Stimulated activated CD4-positive, alpha-beta T cell treated with anti-CD3 and anti-CD28 coated beads, TNF-alpha, amount 100 ng/mL, for 24 hours (primary cell): ENCODE results near the gene GSTO2.

ENCODE experiments used
- DNase-seq, 3 experiments: peaks; one replicate each; pipeline ENCODE4 v3.0.0-alpha.2; 2020; ENCODE audit warnings: low read depth in 3 of 3

The GSTO2 gene

DNA sequence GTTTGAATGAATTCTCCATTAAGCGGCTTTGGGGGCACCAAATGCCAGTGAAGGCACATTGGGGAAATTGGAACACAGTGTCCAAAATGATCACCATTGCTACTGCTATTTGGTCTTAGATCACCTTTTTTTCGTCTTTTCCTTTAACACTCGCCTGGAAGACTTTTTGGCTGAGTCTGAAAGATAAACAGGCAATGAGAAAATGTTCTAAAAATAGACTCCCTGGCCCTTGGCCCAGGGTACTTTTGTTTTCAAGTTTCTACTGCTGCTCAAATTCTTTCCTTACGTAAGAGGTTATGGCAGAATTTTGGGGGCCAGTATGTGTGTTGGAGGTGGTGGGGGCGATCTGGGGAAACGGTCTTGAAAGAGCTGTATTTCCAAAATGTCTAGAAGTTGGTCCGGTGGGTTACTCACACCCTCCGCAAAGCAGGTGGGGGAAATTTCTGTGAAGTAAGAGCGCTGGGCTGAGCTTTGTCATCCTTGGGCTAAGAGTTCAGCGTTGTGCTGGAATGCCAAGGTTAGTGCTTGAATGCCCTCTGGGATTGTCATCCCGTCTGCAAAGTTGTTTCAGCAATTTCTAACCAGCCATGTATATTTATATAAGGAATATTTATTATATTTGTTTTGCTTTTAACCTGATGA is 70.6 kb downstream of the GSTO2 start:
- no peak for DNase-seq

DNA sequence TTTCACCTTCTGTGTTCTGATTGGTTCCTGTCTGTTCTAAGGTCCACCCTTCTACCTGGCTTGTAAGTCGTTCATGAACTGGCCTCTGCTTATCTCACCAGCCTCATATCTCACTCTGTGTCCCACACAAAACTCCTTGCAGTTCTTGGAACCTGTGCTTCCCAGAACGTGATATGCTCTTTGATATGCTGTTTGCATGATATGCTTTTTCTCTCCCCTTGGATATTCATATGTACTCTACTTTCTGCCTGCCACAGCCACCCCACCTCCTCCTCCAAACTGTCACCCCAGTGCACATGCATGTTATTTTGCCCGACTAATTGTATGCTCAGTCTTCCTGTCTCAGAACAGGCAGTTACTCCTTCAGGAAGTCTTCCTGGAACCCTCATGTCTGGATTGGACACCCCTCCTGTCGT is 71.1 kb downstream of the GSTO2 start:
- DNase-seq, result no peak

DNA sequence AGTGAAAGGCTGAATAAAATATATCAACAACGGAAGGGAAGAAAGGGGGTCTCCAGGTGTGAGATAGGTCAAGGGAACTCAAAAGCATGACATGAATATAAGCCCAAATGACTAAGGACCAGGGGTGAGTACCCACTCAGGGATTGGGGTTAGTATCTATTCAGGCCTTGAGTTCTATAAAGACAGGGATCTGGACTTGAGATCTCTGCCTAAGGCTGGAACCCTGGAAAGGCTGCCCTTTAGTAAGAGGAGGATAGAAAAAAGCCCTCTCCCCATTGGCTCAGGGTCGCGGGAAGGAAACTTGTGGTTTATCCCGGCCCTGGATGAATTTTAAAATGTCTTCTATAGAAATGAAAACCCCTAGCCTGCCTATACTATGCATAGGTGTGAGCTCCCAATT is 71.7 kb downstream of the GSTO2 start:
- DNase-seq, result no peak

DNA sequence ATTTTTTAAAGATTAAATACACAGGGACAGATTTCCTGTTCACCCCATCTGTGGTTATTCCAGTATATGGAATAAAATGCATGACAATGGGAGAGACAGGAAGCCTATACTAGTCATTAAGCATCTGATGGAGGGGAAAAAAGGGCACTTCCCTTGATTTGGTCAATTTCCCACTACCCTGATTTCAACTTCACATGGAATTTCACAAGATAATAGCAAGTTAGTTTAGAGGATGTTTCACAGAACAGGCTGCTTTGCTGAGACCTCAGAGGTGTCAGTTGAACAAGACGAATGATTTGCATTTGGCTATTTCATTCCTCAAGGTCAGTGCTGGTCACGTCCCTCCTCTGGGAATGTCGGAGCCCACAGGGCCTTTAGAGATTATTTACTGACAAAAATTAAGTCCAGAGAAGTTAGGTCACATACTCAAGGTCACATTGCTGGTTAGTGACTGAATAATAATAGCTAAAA is 74.0 kb downstream of the GSTO2 start:
- DNase-seq, result no peak

DNA sequence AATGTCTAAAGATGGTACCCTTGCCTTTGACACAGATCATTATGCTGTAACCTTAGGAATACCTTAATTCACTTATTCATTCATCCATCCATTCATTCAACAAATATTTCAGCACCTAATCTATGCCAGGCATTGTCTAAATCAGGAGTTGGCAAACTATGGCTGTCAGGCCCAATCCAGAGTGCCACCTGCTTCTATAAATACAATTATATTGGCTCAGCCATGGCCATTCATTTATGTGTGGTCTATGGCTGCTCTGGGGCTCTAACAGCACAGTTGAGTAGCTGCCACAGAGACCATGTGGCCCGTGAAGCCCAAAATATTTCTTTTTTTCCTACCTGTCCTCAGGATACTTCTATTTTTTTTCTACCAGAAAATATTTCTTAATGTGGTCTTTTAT is 75.2 kb downstream of the GSTO2 start:
- no peak for DNase-seq

DNA sequence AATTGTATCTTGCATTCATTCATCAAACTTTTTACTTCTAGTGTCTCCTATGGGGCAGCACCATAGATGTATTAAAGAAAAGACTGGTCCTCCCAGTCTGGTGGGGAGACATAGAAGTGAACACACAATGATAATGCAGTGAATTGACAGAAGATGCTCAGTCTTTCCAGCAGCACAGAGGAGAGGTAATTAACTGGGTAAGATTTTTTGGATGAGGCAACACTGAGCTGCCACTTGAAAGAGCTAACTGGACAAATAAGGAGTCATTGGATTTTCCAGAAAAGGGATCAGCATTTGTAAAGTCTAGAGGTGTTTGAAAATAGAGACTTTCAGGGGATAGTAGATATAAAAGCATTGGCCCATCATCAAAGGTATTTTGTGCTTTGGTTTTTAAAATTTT is 76.5 kb downstream of the GSTO2 start:
- DNase-seq, result no peak

DNA sequence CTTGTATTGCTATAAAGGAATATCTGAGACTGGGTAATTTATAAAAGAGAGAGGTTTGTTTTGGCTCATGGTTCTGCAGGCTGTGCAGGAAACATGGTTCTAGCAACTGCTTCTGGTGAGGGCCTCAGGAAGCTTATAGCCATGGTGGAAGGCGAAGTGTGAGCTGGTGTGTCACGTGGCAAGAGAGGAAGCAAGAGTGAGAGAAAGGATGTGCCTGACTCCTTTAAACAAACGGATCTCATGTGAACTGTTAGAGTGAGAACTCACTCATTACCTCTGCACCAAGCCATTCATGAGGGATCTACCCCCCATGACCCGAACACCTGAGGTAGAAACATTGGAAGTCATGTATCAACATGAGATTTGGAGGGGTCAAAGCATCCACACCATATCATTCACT is 77.0 kb downstream of the GSTO2 start:
- no peak for DNase-seq

DNA sequence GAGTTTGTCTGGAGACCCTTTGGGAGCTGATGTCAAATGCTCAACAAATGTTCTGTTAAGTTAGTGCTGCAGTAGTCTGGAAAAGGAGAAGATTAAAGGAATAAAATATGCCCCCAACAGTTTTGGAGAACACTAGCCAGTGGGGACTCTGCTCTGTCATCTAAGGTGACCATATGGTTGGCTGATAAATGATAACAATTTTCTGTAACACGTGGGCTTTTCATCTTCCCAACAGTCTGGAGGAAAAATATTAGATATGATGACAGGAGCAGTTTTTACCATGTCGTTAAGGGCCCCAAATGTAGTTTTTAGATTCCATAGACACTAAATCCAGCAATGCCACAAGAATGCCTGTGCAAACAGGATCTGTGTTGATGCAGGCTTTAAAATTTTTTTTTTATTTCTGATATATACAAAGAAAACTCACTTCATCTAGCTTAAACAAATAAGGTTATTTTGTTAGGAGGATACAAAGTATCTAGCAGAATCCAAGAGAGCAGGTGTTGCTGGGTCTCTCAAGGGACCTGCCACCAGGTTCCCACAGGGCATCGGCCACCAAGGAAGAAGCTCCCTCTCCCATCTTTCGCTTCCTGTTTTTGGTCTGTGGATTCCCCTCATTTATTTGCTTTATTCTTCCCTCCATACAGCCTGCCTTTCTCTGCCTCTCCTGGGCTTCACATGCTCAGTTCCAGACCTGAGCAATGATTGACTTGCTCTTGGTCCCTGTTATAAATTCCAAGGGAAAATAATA is 78.5 kb downstream of the GSTO2 start:
- DNase-seq, result no peak

DNA sequence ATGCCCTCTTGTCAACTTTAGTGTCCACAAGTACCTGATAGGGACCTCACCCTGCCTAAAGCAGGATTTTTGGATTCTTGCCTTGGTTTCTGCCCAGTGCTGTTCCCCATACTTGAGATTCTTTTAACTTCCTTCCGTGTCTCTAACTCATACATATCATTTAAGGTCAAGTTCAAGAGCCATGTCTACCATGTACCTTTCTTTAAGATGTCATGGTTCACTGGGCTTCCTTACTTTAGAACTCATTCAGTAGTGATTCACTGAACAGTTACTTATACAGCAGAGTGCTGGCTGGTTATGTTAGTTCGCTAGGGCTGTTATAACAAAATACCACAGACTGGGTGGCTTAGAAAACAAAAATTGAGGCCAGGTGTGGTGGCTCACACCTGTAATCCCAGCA is 79.6 kb downstream of the GSTO2 start:
- DNase-seq, result no peak

DNA sequence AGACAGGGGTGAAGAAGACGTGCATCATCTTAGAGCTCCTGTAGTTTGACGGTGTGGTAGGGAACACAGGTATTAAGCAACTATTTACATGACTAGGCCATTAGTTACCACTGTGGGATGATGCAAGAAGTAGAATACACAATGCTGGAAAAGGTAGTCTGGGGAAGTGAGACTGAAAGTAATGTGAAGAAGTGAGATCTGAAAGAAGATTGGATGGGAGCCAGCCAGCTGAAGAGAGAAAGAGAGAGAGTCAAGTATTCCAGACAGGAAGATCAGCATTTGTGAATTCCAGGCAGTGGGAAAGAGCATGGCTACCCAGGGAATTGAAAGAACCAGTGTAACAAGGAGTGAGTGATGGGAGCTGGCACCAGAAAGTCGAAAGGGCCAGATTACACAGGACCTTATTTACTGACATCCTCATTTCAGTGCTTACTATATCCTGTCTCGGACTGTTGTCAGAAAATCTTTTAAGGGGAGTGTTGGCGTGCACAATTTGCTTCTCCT is 80.7 kb downstream of the GSTO2 start:
- no peak for DNase-seq

DNA sequence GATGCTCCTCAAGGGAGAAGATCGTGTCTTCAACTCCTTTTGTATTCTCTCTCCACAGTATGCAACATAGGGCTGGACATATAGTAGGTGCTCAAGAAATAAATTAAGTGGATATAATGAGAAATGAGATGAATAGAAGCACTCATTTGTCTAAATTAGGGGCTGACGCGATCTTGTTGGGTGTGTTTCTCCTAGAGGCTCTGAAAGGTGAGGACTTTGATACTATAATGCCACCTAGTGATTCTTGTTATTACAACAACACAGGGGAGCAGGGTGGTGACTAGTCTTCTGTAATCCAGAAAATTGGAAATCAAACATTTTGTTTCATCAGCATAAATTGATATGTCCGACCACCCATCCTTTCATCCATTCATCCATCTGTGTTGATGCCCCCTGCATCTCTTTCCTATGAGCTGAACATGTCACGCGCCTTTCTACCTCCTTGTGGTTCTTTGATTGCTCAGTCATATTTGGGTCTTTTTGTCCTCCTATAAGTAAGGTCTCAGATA is 81.2 kb downstream of the GSTO2 start:
- DNase-seq, result no peak

DNA sequence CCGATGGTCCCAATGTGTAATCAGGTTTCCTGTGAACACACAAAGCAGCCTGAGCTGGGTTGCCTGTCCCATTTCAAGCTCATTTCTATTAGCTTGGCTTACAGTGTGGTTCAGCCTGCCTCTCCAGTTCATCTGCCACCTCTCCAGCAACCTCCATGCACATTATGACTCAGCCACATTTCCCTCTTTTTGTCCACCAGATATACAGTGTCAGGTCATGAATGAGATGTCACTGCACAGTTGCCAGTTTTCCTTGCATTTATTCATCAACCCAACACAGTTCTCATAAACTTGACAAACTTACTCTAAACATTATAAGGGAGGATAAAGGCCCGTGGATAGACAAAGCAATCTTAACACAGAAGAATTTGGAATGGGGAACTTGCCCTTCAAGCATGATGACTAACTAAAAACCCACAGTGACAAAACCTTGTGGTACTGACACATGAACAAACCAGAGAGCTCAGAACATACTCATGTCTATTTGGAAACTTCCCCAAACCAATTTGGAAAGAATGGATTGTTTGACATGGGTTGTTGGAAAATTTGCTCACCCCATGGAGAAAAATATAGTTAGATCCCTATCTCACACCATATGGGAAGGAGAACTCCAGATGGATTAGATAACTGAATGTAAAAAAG is 82.2 kb downstream of the GSTO2 start:
- no peak for DNase-seq

DNA sequence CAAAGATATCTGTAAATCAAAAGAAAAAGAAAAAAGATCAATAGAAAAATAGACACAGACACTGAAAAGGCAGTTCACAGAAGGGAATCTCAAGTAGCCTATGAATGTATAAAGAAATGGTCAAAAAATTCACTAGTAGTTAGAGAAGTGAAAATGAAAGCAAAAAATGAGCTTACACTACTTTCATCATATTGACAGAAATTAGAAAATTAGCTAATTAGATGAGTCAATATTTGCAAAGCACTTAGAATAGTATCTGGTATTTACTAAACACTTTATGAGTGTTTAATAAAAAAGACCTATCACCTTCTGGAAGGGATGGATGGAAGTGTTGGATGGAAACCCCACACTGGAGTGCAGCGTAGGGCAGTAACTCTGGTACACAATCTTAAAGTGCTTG is 82.9 kb downstream of the GSTO2 start:
- DNase-seq, result no peak

DNA sequence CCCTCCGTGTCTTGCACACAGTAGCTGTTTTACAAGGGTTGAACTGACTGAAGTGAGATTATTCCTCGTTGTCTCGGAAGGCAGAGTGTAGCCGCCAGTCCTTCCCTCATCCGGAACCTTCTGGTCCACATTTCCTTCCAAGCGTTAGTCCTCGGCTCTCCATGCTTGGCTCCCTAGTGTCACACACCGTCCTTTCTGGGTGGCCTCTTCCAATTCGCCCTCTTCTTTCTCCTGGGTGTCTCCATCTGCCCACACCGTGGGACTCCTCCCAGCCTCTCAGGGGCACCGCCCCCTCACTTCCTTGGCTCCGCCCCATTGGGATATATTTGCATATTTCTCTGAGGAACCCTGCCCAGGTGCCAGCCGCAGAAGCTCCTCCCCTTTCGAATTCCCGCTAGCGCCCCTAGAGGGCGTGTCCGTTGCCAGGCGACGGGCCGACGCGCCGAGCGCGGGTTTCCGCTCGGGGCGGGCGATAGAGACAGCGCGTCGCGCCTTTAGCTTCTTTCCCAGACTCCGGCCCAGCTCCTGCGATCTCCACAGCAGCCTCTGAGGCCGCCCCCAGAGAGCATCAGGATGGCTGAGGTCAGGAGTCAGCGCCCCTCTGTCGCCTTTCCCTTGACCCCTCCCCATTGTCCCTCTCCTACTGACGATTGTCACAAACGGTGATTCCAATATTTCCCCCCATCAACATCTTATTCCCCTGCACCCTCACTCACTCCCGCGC is 84.5 kb downstream of the GSTO2 start, which contains the start of gene CFAP58:
CFAP58 (plus strand) TSS at position 509 of the 724 bp plus-strand sequence; CDS start at position 574, 65 bp downstream.
- peak; percentile 81 to 89 (median 82) for DNase-seq
